ENCODE data around the gene C11orf91.
"Not testable (repeated sequence)": the region's sequence is repeated elsewhere in the genome, so short reads cannot be mapped to it uniquely, and the experiment has no call there.

Gene C11orf91

DNA sequence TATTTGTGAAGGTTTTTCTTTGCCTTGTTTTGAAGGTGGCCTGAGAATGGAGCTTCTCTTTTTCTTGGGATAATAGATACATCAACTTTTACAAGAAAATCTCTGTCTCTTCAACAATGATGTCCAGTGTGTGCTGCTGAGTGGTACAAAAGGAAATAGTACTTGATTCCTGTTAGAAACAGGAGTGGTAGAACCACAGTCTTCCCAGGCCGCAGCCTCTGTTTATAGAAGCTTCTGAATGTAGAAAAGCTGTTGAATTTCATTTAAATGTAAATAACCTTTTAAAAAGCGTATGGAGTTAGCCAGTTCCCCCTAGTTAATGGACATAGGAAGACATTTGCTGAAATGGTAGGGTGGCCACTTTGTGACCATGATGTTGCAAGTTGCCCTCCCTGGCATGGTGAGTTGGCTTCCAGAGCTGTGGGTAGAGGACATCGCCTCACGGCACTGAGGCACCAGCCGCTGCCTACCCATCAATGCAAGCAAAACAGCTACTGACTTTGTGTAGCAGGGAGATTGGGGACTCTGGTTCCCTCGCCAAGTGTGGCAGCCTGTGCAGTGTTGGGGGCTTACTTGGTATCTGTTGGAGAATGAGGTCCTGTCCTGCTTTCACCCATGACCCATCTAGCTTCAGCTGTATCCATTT lies 31.6 kb downstream of the C11orf91 start:
- no peak for DNase-seq (ENCODE audit: low read depth)

DNA sequence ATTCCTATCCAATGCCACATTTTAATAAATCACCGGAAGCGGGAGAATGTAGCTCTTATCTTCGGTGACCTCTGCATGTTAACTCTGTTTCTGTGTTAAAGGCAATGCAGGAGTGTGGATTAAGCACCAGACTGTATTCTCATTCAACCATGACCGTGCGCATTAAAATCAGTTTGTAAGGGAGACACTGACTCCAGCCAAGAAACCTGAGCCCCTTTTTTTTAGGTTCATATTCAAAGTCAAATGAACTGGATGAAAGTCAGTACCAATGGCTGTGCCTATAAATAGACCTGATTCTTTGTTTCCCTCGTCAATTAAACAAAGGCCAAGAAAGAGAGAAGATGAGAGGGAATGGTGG lies 32.2 kb downstream of the C11orf91 start:
- no peak for DNase-seq (ENCODE audit: low read depth)

DNA sequence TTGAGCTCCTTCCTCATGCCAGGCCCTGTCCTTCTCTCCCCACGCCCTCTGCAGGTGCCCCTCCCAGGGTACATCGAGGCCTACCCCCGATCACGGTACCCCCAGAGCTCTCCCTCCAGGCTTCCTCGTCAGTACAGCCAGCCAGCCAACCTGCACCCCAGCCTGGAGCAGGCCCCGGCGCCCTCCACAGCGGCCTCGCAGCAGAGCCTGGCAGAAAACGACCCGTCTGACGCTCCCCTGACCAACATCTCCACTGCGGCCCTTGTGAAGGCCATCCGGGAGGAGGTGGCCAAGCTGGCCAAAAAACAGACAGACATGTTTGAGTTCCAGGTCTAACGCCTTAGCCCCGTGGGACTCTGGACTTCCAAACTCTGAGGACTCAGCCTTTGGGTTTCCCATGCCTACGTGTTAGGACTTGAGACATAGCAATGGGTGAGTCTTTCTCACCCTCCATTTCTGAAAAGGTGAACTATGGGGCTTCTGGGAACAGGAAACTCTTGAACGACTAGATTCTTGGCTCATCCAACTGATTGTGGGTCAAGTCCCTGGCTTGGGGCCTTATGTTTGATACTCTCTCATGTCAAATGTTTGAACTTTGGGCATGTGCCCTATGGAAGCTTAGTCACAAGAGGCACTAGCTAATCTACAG lies 32.7 kb downstream of the C11orf91 start:
- DNase-seq (ENCODE audit: low read depth), result no peak

DNA sequence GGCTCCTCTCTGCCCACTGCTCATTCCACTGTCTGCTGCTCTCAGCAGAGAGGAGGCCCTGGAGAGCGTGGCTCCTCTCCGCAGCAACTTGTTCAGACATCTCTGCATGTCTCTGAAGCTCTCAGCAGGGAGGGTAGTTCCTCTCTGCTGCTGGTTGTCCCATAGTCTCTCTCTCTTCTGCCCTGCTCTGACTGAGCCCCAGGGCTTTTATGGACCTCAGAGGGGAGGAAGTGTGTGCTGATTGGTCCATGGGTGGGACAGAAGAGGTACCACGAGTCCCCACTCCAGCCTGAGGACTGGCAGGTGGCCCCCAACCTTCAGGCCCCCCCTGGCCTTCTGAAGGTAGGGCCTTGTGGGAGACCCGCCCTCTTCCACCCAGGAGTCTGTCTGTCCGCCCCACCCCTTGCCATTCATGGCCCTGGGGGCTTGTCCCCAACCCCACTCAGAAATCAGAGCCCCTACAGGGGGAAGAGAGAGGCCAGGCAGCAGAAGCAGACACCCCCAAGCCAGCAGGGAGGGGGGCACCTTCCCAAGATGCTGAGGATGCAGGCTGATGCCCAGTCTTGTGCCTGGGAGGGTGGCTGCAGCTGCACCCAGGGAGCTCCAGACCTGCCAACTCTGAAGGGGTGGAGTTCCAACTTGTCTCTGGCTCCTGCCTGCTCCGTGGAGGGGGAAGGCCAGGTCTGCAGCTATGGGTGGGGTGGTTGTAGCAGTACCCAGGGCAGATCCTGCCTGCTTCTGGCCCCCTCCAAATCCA lies 35.1 kb downstream of the C11orf91 start:
- DNase-seq (ENCODE audit: low read depth), result no peak

DNA sequence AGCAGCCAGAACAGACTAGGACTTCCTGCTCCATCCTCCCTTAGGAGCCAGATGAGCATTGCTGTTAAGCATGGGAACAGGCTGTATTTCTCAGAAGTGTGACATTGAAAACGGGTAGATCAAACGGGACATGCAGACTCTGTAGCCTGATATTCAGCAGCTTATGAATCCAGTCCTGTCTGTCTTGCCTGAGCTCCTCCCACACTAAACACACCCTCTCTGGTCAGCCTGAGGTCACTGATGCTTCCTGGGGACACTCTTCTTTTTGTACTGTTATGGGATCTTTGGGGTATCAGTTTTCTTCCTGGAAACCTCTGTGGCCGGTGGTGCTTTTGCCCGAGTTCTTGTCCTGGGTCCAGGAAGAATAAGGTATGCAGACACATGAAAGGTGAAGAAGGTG lies 35.8 kb downstream of the C11orf91 start:
- no peak for DNase-seq (ENCODE audit: low read depth)

DNA sequence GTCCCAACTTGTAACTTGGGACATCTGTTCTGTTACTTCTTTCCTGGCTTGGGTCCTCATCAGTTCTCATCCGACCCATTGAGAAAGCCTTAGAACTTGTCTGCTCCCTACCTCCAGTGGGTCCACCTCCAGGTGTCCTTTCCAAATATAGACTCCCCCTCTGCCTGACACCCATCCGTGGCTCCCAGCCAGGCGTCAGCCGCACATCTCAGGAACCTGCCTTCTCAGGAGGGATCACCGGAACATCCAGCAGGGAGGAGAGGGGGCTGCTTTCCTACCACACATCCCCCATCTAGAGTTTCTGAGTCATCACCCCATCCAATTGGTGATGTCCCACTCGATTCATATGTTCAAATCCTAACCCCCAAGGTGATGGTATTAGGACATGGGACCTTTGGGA lies 36.5 kb downstream of the C11orf91 start:
- no peak for DNase-seq (ENCODE audit: low read depth)

DNA sequence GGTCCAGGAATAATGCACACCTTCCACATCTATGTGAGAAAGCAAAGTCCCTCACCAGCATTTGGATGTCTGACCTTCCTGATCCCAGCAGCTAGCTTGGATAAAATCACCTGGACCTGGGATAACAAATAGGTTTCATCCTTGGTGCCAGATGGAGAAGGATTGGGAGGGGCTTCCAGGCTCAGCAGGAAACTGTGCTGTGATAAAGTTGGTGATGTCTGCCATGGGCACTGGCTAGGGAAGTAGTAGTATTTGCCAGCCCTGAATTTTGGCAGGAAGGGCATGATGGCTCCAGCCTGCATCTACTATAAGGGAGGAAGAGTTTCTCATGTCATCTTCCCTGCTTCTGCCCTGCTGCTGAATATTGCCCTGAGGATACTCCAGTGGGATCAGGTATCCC lies 37.5 kb downstream of the C11orf91 start:
- DNase-seq (ENCODE audit: low read depth), result no peak

DNA sequence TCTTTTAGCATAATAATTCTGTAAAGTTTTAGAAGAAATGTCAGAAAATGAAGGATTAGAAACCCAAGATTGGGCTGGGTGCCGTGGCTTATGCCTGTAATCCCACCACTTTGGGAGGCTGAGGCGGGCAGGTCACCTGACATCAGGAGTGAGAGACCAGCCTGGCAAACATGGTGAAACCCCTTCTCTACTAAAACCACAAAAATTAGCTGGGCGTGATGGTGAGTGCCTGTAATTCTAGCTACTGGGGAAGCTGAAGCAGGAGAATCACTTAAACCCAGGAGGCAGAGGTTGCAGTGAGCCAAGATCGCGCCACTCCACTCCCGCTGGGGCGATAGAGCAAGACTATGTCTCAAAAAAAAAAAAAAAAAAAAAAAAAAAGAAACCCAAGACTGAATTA lies 39.1 kb downstream of the C11orf91 start:
- not testable (repeated sequence) for DNase-seq (ENCODE audit: low read depth)

DNA sequence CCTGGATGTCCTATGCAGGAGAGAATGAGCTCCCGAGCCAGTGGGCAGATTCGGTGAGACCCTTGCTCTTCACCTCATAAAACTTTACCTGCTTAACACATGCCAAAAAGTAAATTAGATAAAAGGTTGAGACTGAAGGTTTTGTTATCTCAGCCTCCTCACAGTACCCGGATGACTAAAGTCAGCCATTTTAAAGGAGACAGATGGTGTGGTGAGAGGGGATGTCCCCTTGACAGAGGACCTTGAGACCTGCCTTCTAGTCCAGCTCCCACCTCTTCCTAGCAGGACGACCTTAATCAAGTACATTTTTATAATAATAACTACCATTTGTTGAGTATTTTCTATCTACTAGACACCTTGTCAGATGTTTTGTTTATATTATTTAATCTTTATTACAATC lies 39.7 kb downstream of the C11orf91 start:
- DNase-seq (ENCODE audit: low read depth), result no peak

DNA sequence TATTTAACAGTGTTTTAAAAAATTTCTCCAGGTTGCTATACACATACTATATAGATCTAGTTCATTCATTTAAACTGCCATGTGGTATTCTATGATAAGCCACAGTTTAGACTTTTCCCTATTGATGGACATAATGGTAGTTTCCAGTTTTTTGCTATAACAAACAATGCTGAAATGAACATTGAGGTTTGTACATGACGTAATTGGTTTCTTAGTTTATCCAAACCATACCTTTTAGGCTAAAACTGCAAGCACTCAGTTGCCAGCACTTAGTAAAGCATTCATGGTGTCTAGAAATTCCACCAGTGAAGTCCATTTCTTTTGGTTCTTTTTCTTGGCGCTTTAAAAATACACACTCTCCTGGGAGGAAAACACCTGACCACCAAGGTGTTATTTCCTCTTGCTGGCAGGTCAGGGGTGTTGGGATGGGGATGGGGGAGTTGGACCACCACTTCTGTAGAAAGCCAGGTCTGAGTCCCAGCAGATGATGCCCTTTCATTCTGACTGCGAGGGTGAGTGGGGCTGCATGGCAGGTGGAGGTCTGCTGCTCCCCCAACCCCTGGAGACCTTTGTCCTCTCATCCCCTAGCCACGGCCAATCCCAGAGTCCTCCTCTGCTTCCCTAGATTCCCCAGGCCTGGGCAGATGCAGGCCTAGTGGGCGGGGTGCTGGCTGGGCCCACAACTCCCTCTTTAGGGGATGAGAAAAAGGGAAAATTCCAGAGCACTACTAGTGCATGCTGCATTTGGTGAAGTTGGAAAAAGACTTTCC lies 41.1 kb downstream of the C11orf91 start:
- no peak for DNase-seq (ENCODE audit: low read depth)

DNA sequence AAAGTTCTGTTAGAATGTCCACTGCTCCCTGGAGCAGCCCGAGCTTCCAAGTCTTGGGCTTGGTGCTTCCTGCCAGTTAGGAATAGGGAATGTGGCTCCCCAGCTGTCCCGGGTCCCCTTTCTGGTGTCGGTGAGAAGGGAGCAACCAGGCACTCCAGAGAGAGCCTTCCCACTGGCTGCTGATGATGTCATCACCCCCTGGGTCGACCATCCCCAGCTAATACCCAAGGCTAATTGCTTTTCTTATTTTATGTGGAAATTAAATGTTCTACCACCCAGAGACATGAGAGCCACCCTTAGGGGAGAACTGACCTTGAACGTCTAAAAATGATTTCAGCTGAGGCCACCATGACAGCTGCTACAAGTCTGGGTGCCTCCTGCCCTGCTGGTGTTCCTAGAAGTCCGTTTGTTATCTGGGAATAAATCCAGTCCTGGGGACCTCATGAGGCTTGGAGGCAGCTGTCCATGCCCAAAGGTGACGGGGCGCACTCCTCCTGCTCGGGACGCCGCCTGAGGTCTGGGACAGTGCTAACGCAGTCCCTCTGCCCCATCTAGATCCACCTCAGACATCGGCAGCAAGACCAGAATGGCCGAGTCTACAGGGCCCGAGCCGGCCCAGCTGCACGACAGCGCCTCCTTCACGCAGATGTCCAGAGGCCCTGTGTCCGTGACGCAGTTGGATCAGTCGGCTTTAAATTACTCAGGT lies 42.3 kb downstream of the C11orf91 start:
- no peak for DNase-seq (ENCODE audit: low read depth)

DNA sequence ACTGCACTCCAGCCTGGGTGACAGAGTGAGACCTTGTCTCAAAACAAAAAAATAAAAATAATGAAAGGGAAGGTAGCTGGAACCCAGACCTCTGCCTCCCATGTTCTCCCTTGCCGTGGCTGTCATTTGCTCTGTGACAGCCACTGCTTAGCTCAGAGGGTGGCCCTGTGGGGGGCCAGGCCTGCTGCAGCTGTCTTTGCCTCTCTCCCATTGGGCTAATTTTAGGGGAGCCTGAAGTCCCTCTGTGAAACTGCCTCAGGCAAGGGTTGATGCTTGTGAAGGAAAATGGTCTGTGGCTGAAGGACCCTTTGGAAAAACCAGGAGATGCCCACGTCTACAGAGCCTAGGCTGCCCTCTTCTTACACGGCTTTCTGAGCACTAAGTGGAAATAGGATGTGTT lies 42.9 kb downstream of the C11orf91 start:
- DNase-seq (ENCODE audit: low read depth), result no peak

DNA sequence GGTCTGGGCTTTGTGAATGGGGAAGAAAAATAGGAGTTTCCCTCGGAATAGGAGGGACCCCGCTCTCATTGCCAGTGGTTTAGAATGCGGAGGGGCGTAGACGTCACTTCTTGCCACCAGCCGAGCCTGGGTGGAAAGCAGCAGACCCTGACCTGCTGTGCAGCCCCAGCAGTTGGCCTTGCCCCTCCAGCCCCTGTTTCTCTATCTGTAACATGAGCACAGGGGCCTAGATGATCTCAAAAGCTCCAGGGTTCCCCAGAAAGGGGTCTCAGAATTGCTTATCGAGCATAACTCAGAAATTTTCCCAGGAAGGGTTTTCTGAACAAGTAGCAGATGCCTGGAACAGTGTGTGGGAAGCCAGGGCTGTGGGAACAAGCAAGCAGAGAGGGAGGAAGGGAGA lies 43.9 kb downstream of the C11orf91 start:
- DNase-seq (ENCODE audit: low read depth), result no peak

DNA sequence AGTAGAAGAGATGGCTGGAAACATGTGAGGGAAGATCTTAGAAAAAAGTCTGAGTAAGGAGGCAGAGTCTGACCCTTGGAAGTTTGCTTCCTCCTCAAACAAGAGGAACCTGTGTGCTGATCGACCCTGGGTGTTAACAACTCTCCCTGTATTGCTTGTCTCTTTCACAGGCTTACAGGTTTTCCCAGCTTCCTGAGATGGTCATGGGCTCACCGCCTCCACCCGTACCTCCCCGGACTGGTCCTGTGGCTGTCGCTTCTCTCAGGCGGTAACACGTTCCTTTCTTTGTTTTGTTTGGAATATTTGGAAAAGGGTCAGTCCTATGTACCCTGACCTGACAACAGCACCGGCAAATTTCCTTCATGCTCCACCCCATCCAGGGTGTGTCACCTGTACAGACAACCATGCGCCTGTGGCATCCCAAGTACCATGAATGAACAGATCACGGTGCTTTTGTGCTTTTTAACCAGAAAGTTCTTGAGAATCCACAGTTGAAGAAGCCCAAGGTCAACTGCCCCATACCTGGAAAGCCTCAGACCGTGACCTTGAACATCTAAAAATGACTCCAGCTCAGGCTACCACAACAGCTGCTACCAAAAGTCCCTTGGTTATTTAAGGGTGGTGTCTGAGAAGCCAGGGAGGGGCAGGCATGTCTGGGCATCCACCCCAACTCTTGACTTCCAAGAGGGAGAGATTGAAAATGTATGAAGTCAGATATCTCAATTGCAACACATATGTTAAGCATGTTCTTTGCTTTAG lies 44.6 kb downstream of the C11orf91 start:
- no peak for DNase-seq (ENCODE audit: low read depth)

DNA sequence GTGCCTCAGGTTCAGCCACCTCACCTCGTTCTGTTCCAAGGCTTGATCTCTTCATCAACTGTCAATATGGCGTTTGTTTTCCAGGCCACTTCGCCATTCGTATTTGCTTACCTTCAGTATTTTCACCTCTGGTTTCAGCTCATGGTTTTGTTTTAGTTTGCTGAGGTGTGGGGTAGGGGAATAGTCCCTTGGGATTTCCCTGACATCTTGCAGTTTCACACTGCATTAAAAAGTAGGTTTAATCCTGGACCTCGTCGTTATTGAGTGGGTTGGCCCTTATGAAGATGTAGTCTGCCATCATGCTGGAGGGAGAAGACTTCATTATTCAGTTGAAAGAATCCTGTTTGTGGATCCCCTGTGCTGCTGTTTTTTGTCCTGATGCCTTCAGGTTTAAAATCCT lies 46.0 kb downstream of the C11orf91 start:
- DNase-seq (ENCODE audit: low read depth), result no peak

DNA sequence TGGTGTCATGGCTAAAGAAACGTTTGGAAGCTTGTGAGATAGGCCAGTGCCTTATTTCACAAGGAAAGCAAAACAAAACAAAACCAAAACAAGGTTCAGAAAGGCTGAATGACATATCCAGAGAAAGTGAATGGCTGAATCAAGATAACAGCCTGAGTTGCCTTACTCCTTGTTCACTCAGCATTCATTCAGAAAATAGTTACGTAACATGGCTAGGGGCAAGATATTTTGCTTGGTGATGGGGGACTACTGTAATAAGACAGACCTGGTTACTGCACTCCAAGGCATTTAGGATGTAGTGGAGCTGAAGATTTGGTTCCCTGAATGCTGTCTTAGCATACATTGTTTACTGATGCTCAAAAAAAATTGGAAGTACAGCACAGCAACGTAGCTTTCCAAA lies 47.7 kb downstream of the C11orf91 start:
- DNase-seq (ENCODE audit: low read depth), result no peak

DNA sequence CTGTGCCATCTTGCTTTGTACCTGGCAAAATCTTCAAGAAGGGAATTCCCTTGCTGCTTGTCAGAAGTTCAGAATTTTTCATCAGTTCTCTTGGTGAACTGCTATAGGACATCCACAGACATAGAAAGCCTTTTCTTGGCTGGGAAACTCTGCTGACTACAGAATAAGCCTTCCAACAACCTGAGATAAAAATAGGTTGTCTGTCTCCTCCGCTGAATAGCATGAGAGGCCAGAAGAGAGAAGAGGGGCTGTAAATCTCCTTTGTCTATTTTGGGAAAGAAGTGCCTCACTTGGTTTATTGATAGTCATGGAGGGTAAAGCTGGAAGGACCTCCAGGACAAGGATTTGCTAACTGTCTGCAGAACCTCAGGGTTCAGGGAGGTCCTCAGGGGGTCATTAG lies 48.2 kb downstream of the C11orf91 start:
- DNase-seq (ENCODE audit: low read depth), result no peak

DNA sequence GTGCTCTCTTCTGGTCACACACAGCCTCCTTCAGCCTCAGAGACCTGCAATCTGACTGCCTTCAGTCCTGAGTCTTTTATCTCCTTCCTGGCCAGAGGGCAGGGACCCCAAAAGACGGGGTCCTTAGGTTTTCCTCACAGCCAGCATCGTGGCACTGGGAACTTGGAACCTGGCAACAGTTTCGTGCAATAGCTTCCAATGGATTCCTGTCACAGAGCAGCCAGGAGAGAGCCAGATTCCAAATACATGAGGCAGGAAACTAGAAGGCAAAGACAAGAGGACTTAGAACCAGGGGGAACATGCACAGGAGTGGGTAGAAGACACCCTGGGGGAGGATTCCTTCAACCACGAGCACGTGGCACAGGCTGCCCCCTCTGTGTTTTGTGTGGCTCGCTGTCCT lies 48.6 kb downstream of the C11orf91 start:
- DNase-seq (ENCODE audit: low read depth), result no peak

DNA sequence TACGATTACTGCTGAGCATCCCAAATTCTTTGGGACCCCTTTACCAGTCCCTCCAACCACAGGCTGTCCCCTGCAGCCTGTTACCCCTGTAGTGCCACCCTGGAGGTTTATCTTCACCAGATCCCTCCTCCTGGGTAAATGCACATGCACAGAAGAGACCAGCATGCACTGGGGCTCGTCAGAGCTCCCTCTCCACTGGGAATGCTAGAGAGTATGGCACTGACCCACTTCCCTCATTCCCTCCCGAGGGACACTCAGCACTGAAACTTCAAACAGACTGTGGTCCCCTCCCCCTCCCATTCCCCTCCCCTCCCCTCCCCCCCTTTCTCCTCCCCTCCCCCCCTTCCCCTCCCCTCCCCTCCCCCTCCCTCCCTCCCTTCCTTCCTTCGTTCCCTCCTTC lies 49.1 kb downstream of the C11orf91 start:
- no peak for DNase-seq (ENCODE audit: low read depth)

DNA sequence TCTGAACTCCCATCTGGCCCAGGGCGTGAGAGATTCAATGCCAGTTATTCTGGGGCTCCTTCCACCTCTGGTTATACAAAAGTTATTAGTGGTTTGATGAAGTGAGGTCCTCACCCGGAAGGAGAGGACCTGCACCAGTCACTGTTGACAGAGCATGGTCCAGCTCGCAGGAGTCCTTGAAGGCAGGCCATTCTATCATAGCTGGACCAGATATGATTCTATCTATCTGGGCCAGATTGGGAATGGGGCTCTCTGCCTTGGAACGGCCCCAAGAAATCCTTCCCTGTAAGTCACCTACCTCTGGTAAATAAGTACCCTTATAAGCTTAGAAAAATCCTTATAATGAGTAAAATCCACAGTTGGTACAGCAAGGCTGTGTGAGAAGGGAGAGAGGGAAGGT lies 50.7 kb downstream of the C11orf91 start:
- no peak for DNase-seq (ENCODE audit: low read depth)
